DMS53 (cell line): Measurements from ENCODE around the gene TTC36.
"Not testable (repeated sequence)": the region's sequence is repeated elsewhere in the genome, so short reads cannot be mapped to it uniquely, and the experiment has no call there.

Source experiments
- DNase-seq: peaks from one replicate; lab custom pipeline; 2025; lab: John Stamatoyannopoulos, UW

TTC36 gene

GRCh38 chr11:118532091-118532490 lies 4.8 kb downstream of the TTC36 start:
- no peak for DNase-seq

GRCh38 chr11:118532852-118533768 lies 5.8 kb downstream of the TTC36 start:
- no peak for DNase-seq

- no peak for DNase-seq
Measured at GRCh38 chr11:118533769-118534729, 6.8 kb downstream of the TTC36 start.

DNA sequence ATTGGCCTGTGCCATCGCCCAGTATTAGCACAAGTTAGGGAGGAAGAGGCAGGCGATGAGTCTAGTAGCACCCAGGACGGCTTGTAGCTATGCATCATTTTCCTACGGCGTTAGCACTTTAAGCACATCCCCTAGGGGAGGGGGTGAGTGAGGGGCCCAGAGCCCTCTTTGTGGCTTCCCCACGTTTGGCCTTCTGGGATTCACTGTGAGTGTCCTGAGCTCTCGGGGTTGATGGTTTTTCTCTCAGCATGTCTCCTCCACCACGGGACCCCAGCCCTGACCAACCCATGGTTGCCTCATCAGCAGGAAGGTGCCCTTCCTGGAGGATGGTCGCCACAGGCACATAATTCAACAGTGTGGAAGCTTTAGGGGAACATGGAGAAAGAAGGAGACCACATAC lies 8.0 kb downstream of the TTC36 start:
- no peak for DNase-seq

DNA sequence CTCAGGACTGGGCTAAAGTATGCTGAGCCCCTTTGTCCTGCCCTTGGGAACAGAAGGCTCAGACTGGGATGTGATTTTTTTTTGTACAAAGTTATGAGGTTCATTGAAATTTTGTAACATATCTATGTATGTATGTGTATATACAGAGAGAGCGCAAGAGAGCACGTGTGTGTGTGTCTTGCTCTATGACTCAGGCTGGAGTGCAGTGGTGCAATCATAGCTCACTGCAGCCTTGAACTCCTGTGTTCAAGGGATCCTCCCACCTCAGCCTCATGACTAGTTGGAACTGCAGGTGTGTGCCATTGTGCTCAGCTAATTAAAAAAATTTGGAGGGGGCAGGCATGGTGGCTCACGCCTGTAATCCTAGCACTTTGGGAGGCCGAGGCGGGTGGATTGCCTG lies 9.5 kb downstream of the TTC36 start:
- DNase-seq: no peak

GRCh38 chr11:118537409-118537980 lies 10.2 kb downstream of the TTC36 start:
- DNase-seq: no peak

GRCh38 chr11:118544010-118544646 lies 16.9 kb downstream of the TTC36 start:
- no peak for DNase-seq

GRCh38 chr11:118544647-118545010 lies 17.4 kb downstream of the TTC36 start:
- DNase-seq: no peak

DNA sequence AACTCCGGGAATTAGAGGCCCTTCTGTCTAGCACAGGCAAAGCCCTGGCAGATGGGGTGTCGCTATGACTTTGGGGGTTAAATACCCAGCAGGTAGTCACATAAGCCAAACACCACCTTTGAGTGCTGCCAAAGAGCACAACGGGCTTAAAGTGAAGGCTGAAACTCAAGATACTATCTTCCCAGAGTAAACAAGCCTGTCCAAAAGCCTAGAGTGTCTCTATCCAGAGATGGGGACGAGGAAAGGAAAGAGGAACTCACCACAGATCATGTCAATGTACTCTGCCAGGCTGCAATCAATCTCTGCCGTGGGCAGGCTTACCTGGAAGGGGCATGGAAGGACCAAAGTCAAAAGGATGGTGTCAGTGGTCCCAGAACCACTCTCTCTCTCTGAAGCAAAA lies 18.3 kb downstream of the TTC36 start:
- no peak for DNase-seq

GRCh38 chr11:118547132-118547531 lies 19.9 kb downstream of the TTC36 start:
- no peak for DNase-seq

- DNase-seq: no peak
Measured at GRCh38 chr11:118552341-118552740, 25.1 kb downstream of the TTC36 start.

GRCh38 chr11:118560806-118561205 lies 33.5 kb downstream of the TTC36 start:
- DNase-seq: no peak

DNA sequence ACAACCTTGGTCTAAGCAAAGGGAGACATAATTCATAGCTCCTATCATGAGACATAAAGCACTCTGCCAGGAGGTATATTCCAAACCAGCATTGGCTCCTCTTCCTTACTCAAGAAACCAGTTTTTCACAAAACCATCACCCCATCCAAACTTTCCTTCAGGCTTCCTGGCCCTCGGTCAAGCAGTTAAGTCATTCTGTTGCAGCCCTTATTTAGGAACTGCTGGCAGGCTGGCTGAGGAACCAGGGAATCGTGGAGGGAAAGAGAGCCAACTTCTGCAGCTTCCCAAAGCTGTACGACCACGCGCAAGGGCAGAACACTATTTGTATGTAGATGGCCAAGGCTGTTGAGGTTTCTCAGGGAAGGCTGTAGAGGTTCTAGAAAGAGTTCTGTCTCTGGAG lies 37.8 kb downstream of the TTC36 start:
- DNase-seq: peak; percentile 9

DNA sequence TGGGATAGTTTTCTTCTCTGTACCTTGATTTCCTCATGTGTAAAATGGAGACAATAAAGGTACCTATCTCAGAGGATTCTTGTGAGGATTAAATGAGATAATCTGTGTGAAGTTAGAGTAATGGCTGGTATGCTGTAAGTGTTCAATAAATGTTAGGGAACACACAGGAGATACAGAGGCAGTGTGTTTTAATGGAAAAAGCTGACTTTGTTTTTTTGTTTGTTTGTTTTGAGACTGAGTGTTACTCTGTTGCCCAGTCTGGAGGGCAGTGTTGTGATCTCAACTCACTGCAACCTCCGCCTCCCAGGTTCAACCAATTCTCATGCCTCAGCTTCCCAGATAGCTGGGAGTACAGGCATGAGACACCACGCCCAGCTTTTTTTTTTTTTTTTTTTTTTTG lies 42.4 kb downstream of the TTC36 start:
- no peak for DNase-seq

DNA sequence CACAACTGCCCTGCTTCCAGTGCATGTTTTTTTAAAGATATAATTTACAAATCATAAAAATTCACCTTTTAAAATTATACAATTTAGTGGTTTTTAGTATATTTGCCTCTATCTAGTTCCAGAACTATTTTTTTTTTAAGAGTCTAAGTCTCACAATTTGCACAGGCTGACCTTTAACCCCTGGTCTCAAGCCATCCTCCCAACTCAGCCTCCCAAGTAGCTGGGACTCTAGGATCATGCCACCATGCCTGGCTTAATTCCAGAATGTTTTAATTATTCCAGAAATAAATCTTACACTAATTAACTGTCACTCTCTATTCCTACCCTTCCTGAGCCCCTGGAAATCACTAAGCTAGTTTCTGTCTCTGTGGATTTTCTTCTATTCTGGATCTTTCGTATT lies 43.5 kb downstream of the TTC36 start:
- DNase-seq: no peak

- peak; percentile 48 for DNase-seq
Measured at GRCh38 chr11:118571701-118572060, 44.4 kb downstream of the TTC36 start.

- DNase-seq: peak; percentile 89
Measured at GRCh38 chr11:118572061-118572980, 45.0 kb downstream of the TTC36 start, which contains the start of gene ARCN1. ARCN1 (plus strand) TSS chr11:118572409; CDS start chr11:118572548, 139 bp downstream.

DNA sequence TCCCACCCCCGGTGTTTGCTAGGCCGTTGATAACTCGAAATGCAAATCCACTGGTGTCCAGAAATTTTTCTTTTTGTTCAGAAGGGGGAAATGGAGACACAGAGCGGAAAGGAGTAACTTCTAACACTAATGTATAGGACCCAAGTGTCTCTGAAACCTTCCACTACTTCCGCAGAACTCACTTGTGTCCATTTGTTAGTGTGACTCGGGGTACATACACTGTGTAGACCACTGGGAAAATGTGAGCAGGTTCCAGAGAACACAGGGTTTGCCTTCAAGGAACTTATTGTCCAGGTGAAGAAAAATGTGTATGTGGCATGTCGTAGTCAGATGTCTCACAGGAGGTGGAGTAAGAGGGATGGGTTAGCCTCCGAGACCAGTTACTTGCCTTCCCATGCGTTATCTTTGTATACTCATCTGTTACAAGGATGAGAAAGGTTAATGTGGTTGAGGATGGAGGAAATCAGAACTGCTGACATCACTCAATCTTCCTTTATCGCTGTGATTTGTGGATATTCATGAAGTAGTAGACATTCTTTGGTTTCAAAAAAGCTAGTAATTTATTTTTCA lies 45.8 kb downstream of the TTC36 start:
- DNase-seq: peak; percentile 43

GRCh38 chr11:118574636-118575035 lies 47.4 kb downstream of the TTC36 start:
- no peak for DNase-seq

- not testable (repeated sequence) for DNase-seq
Measured at GRCh38 chr11:118577995-118578394, 50.7 kb downstream of the TTC36 start.
